Peyer's patch (tissue), 4 donors: Measurements from ENCODE around the gene TMEM108.

Experiments used
- POLR2A ChIP-seq, 2 donors: fragments of 450-650 bp; IDR thresholded peaks; one replicate each; pipeline ENCODE4 v1.5.1; 2017; ENCODE audit warnings: antibody characterized with exemption in 2 of 2, mild to moderate bottlenecking in 2 of 2, moderate library complexity in 2 of 2
- TF ChIP-seq, protein P1 (sequence below), 6 experiments: fragments of 450-650 bp in 4 of 6; fragments of 200-600 bp in 2 of 6; sonication (generic) in 1 of 6; IDR thresholded peaks; one replicate each; pipeline ENCODE4 v1.5.1; 2017 to 2019; ENCODE audit warnings: antibody characterized with exemption in 6 of 6, mild to moderate bottlenecking in 3 of 6, moderate library complexity in 1 of 6

DNA sequence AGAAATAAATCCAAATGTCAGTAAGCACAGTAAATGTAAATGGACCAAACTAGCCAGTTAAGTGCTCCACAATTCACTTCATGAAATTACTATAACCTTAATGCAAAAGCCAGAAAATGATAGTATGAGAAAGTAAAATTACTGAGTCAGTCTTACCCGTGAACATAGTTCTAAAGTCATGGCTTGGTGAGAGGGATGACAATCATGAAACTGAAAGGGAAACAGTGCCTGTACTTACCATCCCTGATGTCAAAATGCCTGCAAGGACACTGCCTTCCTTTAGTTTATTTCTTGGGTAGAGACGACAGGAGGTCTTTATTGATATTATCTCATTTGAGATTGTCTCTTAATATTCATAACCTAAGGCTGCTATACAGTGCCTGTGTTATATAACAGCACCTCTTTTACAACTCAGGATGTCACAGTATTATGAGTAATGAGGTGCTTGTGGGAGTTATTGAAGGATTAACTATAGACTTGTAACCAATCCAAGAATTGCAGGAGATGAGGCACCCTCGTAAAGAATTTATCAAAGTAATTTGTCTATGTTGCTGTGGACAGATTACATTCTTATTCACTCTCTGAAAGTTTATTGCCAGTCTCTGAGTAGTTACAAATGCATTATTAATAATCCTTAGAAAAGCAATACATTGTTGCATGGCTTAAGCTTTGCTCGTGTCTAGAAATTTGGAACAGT, 218.7 kb downstream of the TMEM108 start:
- TF ChIP-seq POLR2A (IDR thresholded peaks at IDR 0.05) = no peak
- TF ChIP-seq, protein P1, sequence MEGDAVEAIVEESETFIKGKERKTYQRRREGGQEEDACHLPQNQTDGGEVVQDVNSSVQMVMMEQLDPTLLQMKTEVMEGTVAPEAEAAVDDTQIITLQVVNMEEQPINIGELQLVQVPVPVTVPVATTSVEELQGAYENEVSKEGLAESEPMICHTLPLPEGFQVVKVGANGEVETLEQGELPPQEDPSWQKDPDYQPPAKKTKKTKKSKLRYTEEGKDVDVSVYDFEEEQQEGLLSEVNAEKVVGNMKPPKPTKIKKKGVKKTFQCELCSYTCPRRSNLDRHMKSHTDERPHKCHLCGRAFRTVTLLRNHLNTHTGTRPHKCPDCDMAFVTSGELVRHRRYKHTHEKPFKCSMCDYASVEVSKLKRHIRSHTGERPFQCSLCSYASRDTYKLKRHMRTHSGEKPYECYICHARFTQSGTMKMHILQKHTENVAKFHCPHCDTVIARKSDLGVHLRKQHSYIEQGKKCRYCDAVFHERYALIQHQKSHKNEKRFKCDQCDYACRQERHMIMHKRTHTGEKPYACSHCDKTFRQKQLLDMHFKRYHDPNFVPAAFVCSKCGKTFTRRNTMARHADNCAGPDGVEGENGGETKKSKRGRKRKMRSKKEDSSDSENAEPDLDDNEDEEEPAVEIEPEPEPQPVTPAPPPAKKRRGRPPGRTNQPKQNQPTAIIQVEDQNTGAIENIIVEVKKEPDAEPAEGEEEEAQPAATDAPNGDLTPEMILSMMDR (IDR thresholded peaks at IDR 0.05) = no peak
